Measurements from ENCODE around the gene BBX.

DNA sequence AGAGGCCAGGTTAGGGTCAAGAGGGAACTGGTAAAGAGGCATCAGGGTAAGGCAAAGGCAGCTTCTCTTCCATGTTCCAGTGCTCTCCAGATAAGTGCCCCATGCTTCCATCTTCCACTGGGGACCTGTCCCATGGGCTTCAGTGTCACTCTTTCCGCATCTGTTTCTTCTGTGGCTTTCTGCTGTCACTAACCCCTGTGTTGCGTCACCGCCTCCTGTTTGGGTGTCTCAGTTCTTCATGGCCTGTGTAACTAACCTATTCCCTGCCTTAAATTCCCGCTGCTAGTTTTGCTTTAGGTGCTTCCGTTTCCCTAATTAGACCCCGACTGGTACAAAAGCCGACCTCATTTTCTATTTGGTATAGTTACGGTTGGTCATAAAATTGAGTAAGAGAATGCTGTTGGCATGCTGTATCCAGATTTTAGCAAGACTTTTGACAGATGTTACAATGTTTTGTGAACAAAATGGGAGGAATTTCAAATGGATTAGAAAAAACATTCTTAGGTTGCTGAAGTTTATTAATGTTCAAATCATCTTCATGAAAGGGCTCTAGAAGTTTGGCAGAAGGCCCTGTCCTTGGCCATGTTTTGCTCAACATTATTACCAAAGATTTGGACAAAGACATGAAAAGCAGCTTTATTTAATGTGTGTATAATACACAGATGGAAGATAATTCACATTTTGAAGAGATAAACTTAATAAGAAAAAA is 245.3 kb downstream of the BBX start:
- TF ChIP-seq, protein P1, sequence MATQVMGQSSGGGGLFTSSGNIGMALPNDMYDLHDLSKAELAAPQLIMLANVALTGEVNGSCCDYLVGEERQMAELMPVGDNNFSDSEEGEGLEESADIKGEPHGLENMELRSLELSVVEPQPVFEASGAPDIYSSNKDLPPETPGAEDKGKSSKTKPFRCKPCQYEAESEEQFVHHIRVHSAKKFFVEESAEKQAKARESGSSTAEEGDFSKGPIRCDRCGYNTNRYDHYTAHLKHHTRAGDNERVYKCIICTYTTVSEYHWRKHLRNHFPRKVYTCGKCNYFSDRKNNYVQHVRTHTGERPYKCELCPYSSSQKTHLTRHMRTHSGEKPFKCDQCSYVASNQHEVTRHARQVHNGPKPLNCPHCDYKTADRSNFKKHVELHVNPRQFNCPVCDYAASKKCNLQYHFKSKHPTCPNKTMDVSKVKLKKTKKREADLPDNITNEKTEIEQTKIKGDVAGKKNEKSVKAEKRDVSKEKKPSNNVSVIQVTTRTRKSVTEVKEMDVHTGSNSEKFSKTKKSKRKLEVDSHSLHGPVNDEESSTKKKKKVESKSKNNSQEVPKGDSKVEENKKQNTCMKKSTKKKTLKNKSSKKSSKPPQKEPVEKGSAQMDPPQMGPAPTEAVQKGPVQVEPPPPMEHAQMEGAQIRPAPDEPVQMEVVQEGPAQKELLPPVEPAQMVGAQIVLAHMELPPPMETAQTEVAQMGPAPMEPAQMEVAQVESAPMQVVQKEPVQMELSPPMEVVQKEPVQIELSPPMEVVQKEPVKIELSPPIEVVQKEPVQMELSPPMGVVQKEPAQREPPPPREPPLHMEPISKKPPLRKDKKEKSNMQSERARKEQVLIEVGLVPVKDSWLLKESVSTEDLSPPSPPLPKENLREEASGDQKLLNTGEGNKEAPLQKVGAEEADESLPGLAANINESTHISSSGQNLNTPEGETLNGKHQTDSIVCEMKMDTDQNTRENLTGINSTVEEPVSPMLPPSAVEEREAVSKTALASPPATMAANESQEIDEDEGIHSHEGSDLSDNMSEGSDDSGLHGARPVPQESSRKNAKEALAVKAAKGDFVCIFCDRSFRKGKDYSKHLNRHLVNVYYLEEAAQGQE (IDR thresholded peaks at IDR 0.05; ENCODE audit: insufficient read depth in 1 of 2, low read depth in 2 of 2, low read length in 2 of 2) = no peak
- TF ChIP-seq POLR2AphosphoS5 (IDR thresholded peaks at IDR 0.05; ENCODE audit: low read depth, low read length) (no peak), TAF1 (IDR thresholded peaks at IDR 0.05; ENCODE audit: borderline replicate concordance, insufficient read depth, low read length) (no peak)

Measured in PFSK-1 (cell line).